Karpas-422 (cell line): Measurements from ENCODE around the gene RXRA. TPM values are rescaled to one million over a fixed set of nuclear protein-coding genes. Genes with fewer than 3 reads are reported as not detected.

Experiments
- DNase-seq: peaks from one replicate; pipeline ENCODE4 v3.0.0-alpha.2; 2015
- H2AFZ ChIP-seq: fragments of 200-600 bp; sonication (generic); 2 replicates; pipeline ENCODE4 v1.6.1; 2014; ENCODE audit warnings: antibody characterized with exemption, low read length, mixed read lengths
- H3K27ac ChIP-seq: fragments of 200-600 bp; sonication (generic); 2 replicates; pipeline ENCODE4 v1.5.1; 2014; ENCODE audit warnings: mild to moderate bottlenecking, low read length, moderate library complexity
- H3K27me3 ChIP-seq: fragments of 200-600 bp; sonication (generic); 2 replicates; pipeline ENCODE4 v1.6.1; 2014; ENCODE audit warnings: low read length, mixed read lengths
- H3K36me3 ChIP-seq: fragments of 200-600 bp; sonication (generic); 2 replicates; pipeline ENCODE4 v1.6.1; 2014; ENCODE audit warnings: low read length, mixed read lengths; ENCODE audit not compliant: insufficient read depth
- H3K4me1 ChIP-seq: fragments of 200-600 bp; sonication (generic); 2 replicates; pipeline ENCODE4 v1.6.1; 2014; ENCODE audit warnings: mild to moderate bottlenecking, low read length, mixed read lengths
- H3K4me2 ChIP-seq: fragments of 200-600 bp; sonication (generic); 2 replicates; pipeline ENCODE4 v1.6.1; 2014; ENCODE audit warnings: low read length, low read depth, mild to moderate bottlenecking; ENCODE audit not compliant: poor library complexity, severe bottlenecking
- H3K4me3 ChIP-seq: fragments of 200-600 bp; sonication (generic); 2 replicates; pipeline ENCODE4 v1.5.1; 2014; ENCODE audit warnings: mild to moderate bottlenecking, antibody characterized with exemption, low read length, mixed read lengths
- H3K79me2 ChIP-seq: fragments of 200-600 bp; sonication (generic); 2 replicates; pipeline ENCODE4 v1.6.1; 2014; ENCODE audit warnings: mild to moderate bottlenecking, low read length, mixed read lengths
- H3K9ac ChIP-seq: fragments of 200-600 bp; sonication (generic); 2 replicates; pipeline ENCODE4 v1.6.0; 2014; ENCODE audit warnings: low read length
- H3K9me2 ChIP-seq: fragments of 200-600 bp; sonication (generic), shearing (Covaris generic); replicated peaks from 2 replicates; pipeline ENCODE4 v1.6.0; 2014; ENCODE audit warnings: mild to moderate bottlenecking, low read length, moderate library complexity; ENCODE audit not compliant: insufficient read depth
- H3K9me3 ChIP-seq: fragments of 300-700, 200-600 bp; sonication (generic); 2 replicates; pipeline ENCODE4 v1.6.1; 2014; ENCODE audit warnings: low read length, mixed read lengths
- H4K20me1 ChIP-seq: fragments of 200-600 bp; sonication (generic); 2 replicates; pipeline ENCODE4 v1.6.1; 2014; ENCODE audit warnings: mild to moderate bottlenecking, antibody characterized with exemption, low read length, low read depth; ENCODE audit not compliant: insufficient read depth
- total RNA-seq: library from RNA; depleted of rRNA; stranded (reverse); fragments of >200 nt; shearing (Covaris generic); gene quantifications from 2 replicates; pipeline ENCODE4 v1.2.3, GENCODE V29; 2014; ENCODE audit warnings: low replicate concordance; rRNA removed

The RXRA gene
- not detected in 2 replicates for total RNA-seq

DNA sequence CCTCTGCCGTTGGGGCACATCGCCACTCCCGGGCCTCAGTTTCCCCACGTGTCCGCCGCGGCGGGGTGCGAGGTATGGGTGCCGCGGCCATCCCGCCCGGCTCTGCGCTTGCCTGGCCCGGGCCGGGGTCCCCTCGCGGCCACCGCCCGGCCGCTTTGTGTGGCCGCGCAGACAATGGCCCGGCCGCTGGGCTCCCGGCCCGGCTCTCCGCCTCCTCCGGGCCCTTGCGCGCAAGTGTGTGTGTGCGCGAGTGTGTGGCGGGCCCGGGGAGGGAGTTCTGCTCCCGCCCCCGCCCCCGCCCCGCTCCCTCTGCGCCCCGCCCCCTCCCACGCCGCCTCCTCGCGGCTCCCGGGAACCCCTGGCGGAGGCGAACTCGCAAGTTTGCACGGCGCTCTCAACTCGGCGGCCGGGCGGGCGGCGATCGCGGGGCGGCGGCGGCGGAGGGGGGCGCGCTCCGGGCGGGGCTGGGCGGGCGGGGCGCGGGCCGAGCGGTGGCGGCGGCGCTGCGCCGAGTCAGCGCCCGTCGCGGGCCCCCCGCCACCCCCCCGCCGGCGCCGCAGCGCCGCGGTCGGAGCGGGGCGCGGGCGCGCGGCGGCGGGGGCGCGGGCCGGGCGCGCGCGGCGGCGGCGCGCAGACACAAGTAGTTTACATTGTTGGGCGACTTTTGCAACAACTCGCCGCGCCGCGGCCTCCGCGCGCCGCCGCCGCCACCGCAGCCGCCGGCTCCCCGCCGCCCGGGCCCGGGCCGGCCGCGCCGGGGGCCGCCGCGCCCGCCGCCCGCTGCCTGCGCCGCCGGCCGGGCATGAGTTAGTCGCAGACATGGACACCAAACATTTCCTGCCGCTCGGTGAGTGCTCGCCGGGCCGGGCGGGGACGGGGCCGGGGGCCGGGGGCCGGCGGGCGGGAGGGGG is at the start of gene RXRA:
RXRA (plus strand) TSS at position 643 of the 911 bp plus-strand sequence; CDS start at position 820, 177 bp downstream.
- Histone ChIP-seq H3K27ac (no peak within 1 kb of the TSS), H3K27me3 (no peaks in the 10 kb centered on the region), H3K9me2 (no peaks in the 10 kb centered on the region), H3K4me2 (no peak within 1 kb of the TSS), H3K36me3 (no peaks in the 10 kb centered on the region), H3K9ac (no peak within 1 kb of the TSS), H4K20me1 (no peaks in the 10 kb centered on the region), H3K9me3 (no peaks in the 10 kb centered on the region), H3K4me1 (no peaks in the 10 kb centered on the region), H3K4me3 (no peak within 1 kb of the TSS), H3K79me2 (no peaks in the 10 kb centered on the region), H2AFZ (no peak within 1 kb of the TSS)
- DNase-seq, result no peak

- Histone ChIP-seq H3K9me2 (no peaks in the 10 kb centered on the region), H3K4me1 (peaks cover 4% of the 10 kb centered on the region), H3K4me3 (no peak overlapping the region), H3K27ac (no peak overlapping the region), H3K4me2 (no peak overlapping the region), H3K36me3 (no peaks in the 10 kb centered on the region), H3K9ac (no peak overlapping the region), H2AFZ (no peak overlapping the region), H4K20me1 (no peaks in the 10 kb centered on the region; the same call in 1 of the 2 replicates), H3K79me2 (no peaks in the 10 kb centered on the region), H3K9me3 (no peaks in the 10 kb centered on the region), H3K27me3 (no peaks in the 10 kb centered on the region)
- no peak for DNase-seq
Observed at GRCh38 chr9:134278286-134278685, 48.0 kb upstream of the RXRA start.

DNA sequence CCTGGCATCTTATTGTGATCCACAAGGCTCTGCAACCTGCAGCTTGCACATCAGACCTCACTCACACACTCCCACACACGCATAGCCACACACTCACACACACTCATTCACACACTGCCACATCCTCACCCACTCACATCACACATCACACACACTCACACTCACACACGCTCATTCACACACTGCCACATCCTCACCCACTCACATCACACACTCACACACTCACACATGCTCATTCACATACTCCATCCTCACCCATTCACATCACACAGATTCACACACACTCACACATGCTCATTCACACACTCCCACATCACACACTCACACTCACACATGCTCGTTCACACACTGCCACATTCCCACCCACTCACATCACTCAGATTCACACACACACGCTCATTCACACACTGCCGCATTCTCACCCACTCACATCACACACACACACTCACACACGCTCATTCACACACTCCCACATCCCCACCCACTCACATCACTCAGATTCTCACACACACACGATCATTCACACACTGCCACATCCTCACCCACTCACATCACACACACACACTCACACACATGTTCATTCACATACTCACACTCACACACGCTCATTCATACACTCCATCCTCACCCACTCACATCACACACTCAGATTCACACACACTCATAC is 47.1 kb upstream of the RXRA start:
- H3K27ac ChIP-seq, result no peak overlapping the region
- H3K9me2 ChIP-seq, result no peaks in the 10 kb centered on the region
- H2AFZ ChIP-seq, result no peak overlapping the region
- no peak overlapping the region for H3K4me2 ChIP-seq
- no peaks in the 10 kb centered on the region for H3K27me3 ChIP-seq
- no peaks in the 10 kb centered on the region for H3K79me2 ChIP-seq
- peaks cover 4% of the 10 kb centered on the region for H3K4me1 ChIP-seq
- no peak overlapping the region for H3K9ac ChIP-seq
- H4K20me1 ChIP-seq, result no peaks in the 10 kb centered on the region; the same call in 1 of the 2 replicates
- H3K9me3 ChIP-seq, result no peaks in the 10 kb centered on the region
- H3K4me3 ChIP-seq, result no peak overlapping the region
- no peaks in the 10 kb centered on the region for H3K36me3 ChIP-seq
- no peak for DNase-seq

DNA sequence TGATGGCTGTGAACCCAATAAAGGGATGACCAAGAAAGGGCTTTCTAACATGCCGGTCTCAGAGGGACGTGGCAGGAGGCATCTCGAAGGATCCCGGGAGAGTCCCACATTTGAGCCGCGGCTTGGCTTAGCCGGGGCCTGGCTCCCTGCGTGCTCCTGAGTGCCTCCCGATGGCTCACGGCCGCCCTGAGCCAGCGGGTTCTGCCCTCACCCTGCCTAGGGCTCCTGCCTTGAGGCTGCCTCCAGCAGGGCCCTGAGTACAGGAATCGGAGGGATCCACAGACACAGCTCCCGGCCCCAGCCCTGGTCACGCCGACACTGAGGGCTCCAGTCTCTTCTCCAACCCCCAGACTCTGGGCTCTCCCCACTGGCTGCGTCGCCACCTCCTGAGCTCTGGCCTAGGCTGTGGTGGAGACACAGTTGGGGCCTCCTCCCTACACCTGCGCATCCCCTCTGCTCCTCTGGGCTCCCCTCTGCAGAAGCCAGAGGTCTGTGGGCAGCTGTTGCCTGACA is 44.1 kb upstream of the RXRA start:
- Histone ChIP-seq H4K20me1 (no peaks in the 10 kb centered on the region), H3K9ac (no peak overlapping the region), H3K36me3 (no peaks in the 10 kb centered on the region), H3K4me3 (no peak overlapping the region), H3K4me1 (no peaks in the 10 kb centered on the region), H3K9me2 (no peaks in the 10 kb centered on the region), H3K27me3 (no peaks in the 10 kb centered on the region), H2AFZ (no peak overlapping the region), H3K79me2 (no peaks in the 10 kb centered on the region), H3K27ac (no peak overlapping the region), H3K9me3 (no peaks in the 10 kb centered on the region), H3K4me2 (no peak overlapping the region)
- DNase-seq, result no peak

GRCh38 chr9:134283111-134283515 is 43.1 kb upstream of the RXRA start:
- no peaks in the 10 kb centered on the region for H3K79me2 ChIP-seq
- H4K20me1 ChIP-seq, result no peaks in the 10 kb centered on the region
- H3K4me1 ChIP-seq, result no peaks in the 10 kb centered on the region

DNA sequence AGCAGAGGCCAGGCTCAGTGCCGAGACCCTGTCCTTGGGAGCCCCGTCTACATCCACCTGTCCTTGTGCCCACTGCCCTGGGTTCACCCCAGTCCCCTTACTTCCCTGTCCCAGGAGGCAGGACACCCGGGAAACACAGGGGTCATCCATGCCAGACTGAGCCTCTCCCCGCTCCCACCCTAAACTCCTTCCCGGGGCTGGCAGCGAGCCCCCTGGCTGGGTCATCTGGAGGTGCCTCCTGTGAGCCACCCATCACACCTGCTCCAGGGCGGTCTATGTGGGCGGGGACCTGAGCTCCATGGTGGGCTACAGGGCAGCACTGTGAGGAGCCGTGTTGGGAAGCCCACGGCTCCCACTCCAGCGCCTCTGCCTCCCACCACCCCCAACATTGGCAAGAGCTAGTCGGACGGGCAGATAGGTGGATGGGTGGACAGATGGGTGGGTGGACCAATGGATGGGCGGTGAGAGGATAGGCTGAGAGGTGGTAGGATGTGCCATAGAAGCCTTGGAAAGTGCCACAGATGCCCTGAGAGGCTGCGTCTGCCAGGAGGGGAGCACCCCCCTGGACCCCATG is 42.5 kb upstream of the RXRA start:
- H2AFZ ChIP-seq, result no peak overlapping the region
- no peaks in the 10 kb centered on the region for H3K4me1 ChIP-seq
- H3K27ac ChIP-seq, result no peak overlapping the region
- no peaks in the 10 kb centered on the region for H3K79me2 ChIP-seq
- H3K4me3 ChIP-seq, result no peak overlapping the region
- H3K4me2 ChIP-seq, result no peak overlapping the region
- no peaks in the 10 kb centered on the region for H3K27me3 ChIP-seq
- no peak overlapping the region for H3K9ac ChIP-seq
- no peaks in the 10 kb centered on the region for H3K9me3 ChIP-seq
- DNase-seq, result no peak
- no peaks in the 10 kb centered on the region for H3K9me2 ChIP-seq
- no peaks in the 10 kb centered on the region for H3K36me3 ChIP-seq
- no peaks in the 10 kb centered on the region for H4K20me1 ChIP-seq

More at GRCh38 chr9:134283111-134283515, 43.1 kb upstream of the RXRA start:
- H3K9me2 ChIP-seq, result no peaks in the 10 kb centered on the region
- H3K4me2 ChIP-seq, result no peak overlapping the region
- no peaks in the 10 kb centered on the region for H3K36me3 ChIP-seq
- DNase-seq, result no peak
- H3K27ac ChIP-seq, result no peak overlapping the region
- no peak overlapping the region for H2AFZ ChIP-seq
- H3K27me3 ChIP-seq, result no peaks in the 10 kb centered on the region
- H3K4me3 ChIP-seq, result no peak overlapping the region
- H3K9me3 ChIP-seq, result no peaks in the 10 kb centered on the region
- H3K9ac ChIP-seq, result no peak overlapping the region

GRCh38 chr9:134284273-134284672 is 42.0 kb upstream of the RXRA start:
- H3K4me3 ChIP-seq, result no peak overlapping the region
- no peak overlapping the region for H3K9ac ChIP-seq
- no peak for DNase-seq
- no peak overlapping the region for H2AFZ ChIP-seq
- H3K36me3 ChIP-seq, result no peaks in the 10 kb centered on the region
- no peaks in the 10 kb centered on the region for H4K20me1 ChIP-seq
- no peaks in the 10 kb centered on the region for H3K9me2 ChIP-seq
- no peaks in the 10 kb centered on the region for H3K27me3 ChIP-seq
- H3K4me1 ChIP-seq, result no peaks in the 10 kb centered on the region
- H3K4me2 ChIP-seq, result no peak overlapping the region
- no peak overlapping the region for H3K27ac ChIP-seq
- H3K9me3 ChIP-seq, result no peaks in the 10 kb centered on the region
- H3K79me2 ChIP-seq, result no peaks in the 10 kb centered on the region

DNA sequence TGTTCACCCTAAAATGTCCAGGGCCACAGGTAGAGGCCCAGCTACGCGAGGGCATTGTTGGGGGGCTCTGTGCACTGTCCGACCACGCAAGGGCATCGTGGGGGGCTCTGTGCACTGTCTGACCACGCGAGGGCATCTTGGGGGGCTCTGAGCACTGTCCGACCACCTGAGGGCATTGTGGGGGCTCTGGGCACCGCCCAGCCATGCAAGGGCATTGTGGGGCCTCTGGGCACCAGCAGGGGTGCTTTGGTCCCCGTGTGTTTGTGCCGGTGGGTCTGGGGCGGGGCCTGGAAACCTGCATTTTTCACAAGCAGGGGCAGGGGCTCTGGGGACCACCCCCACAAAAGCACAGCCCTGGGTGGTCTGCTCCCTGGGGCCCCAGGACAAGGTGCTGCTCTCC is 41.5 kb upstream of the RXRA start:
- H3K4me2 ChIP-seq, result no peak overlapping the region
- H4K20me1 ChIP-seq, result no peaks in the 10 kb centered on the region
- no peaks in the 10 kb centered on the region for H3K79me2 ChIP-seq
- no peaks in the 10 kb centered on the region for H3K36me3 ChIP-seq
- DNase-seq, result no peak
- no peaks in the 10 kb centered on the region for H3K4me1 ChIP-seq
- H3K9ac ChIP-seq, result no peak overlapping the region
- H3K27ac ChIP-seq, result no peak overlapping the region
- H3K9me2 ChIP-seq, result no peaks in the 10 kb centered on the region
- H3K9me3 ChIP-seq, result no peaks in the 10 kb centered on the region
- H3K4me3 ChIP-seq, result no peak overlapping the region
- no peak overlapping the region for H2AFZ ChIP-seq
- no peaks in the 10 kb centered on the region for H3K27me3 ChIP-seq
